ENCODE data around the gene ZC3HAV1L.

Gene ZC3HAV1L

DNA sequence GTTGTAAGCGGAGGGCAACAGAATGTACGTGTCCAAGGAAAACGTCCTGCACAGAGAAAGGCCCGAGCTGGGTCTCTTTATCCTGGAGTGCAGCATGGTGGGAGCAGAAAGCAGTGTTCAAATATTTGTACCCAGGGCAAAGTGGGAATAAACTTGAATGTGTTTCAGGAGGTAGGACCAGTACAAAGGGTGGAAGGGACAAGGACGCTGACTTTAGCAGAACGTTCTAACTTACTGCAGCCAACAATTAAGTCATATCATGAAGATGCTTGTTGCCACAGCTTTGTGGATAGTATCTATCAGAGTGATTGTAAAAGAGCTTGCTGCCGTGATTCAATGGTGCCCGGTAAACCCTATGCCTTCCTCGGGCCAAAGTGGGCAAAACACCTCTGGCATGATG lies 30.5 kb upstream of the ZC3HAV1L start:
- Histone ChIP-seq H3F3A (ENCODE audit: control insufficient read depth, insufficient read depth) (no peaks in the 10 kb centered on the region), H3K9me3 (ENCODE audit: control insufficient read depth, insufficient read depth, low read length) (no peaks in the 10 kb centered on the region), H3K4me1 (ENCODE audit: control insufficient read depth, low read length) (no peaks in the 10 kb centered on the region), H3K27ac (ENCODE audit: low read depth, low read length) (no peak overlapping the region), H3K79me2 (ENCODE audit: control insufficient read depth, low read length) (no peaks in the 10 kb centered on the region), H3K4me2 (ENCODE audit: low read length) (no peak overlapping the region), H3K4me3 (ENCODE audit: low read length) (no peak overlapping the region), H4K20me1 (ENCODE audit: control insufficient read depth, insufficient read depth, low read depth, low read length) (no peaks in the 10 kb centered on the region), H3K27me3 (ENCODE audit: control insufficient read depth, low read length) (no peaks in the 10 kb centered on the region), H3K36me3 (ENCODE audit: control insufficient read depth, low read length) (peaks cover 63% of the 10 kb centered on the region), H3K9me2 (replicated peaks; ENCODE audit: control insufficient read depth, low read length) (no peaks in the 10 kb centered on the region)
- TF ChIP-seq CTCF (IDR thresholded peaks at IDR 0.05; ENCODE audit: low read depth, low read length, poor library complexity, severe bottlenecking) (no peak), EZH2phosphoT487 (IDR thresholded peaks at IDR 0.05; ENCODE audit: borderline replicate concordance, low read length) (no peak)

DNA sequence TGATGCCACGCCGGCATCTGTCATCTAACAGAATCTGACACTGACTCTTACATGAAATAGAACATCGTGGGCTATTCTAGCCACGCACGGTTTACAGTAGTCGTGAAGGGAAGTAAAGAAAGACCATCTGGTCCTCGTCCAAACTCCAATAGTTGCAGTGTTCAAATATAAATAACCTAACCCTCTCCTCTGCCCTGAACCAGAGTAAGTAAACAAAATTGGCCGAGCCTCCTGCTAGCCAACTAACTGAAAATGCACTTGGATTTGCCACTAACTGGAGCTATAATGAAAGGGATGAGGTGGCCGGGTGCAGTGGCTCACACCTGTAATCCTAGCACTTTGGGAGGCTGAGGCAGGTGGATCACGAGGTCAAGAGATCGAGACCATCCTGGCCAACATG lies 29.5 kb upstream of the ZC3HAV1L start:
- peaks cover 68% of the 10 kb centered on the region for H3K36me3 ChIP-seq (ENCODE audit: control insufficient read depth, low read length)
- H3K27ac ChIP-seq (ENCODE audit: low read depth, low read length): no peak overlapping the region
- H3K27me3 ChIP-seq (ENCODE audit: control insufficient read depth, low read length): no peaks in the 10 kb centered on the region
- no peak overlapping the region for H3K4me2 ChIP-seq (ENCODE audit: low read length)
- no peaks in the 10 kb centered on the region for H3K79me2 ChIP-seq (ENCODE audit: control insufficient read depth, low read length)
- H3K4me1 ChIP-seq (ENCODE audit: control insufficient read depth, low read length): peaks cover 5% of the 10 kb centered on the region
- H3K9me3 ChIP-seq (ENCODE audit: control insufficient read depth, insufficient read depth, low read length): no peaks in the 10 kb centered on the region
- TF ChIP-seq CTCF (IDR thresholded peaks at IDR 0.05; ENCODE audit: low read depth, low read length, poor library complexity, severe bottlenecking) (no peak), EZH2phosphoT487 (IDR thresholded peaks at IDR 0.05; ENCODE audit: borderline replicate concordance, low read length) (no peak)
- no peak overlapping the region for H3K4me3 ChIP-seq (ENCODE audit: low read length)
- no peaks in the 10 kb centered on the region for H4K20me1 ChIP-seq (ENCODE audit: control insufficient read depth, insufficient read depth, low read depth, low read length)
- 0 out of 2 replicates have a peak, but pooled peaks cover 2% of the 10 kb centered on the region for H3F3A ChIP-seq (ENCODE audit: control insufficient read depth, insufficient read depth)
- H3K9me2 ChIP-seq (replicated peaks; ENCODE audit: control insufficient read depth, low read length): no peaks in the 10 kb centered on the region

GRCh38 chr7:139061416-139061815 lies 25.6 kb upstream of the ZC3HAV1L start:
- 0 out of 2 replicates have a peak, but pooled peaks cover 2% of the 10 kb centered on the region for H3F3A ChIP-seq (ENCODE audit: control insufficient read depth, insufficient read depth)
- H3K27me3 ChIP-seq (ENCODE audit: control insufficient read depth, low read length): no peaks in the 10 kb centered on the region
- H3K36me3 ChIP-seq (ENCODE audit: control insufficient read depth, low read length): peaks cover 57% of the 10 kb centered on the region
- H3K4me3 ChIP-seq (ENCODE audit: low read length): no peak overlapping the region
- H3K79me2 ChIP-seq (ENCODE audit: control insufficient read depth, low read length): no peaks in the 10 kb centered on the region
- no peak overlapping the region for H3K4me2 ChIP-seq (ENCODE audit: low read length)
- H3K4me1 ChIP-seq (ENCODE audit: control insufficient read depth, low read length): peaks cover 12% of the 10 kb centered on the region
- no peak overlapping the region for H3K27ac ChIP-seq (ENCODE audit: low read depth, low read length)
- no peaks in the 10 kb centered on the region for H3K9me2 ChIP-seq (replicated peaks; ENCODE audit: control insufficient read depth, low read length)
- H3K9me3 ChIP-seq (ENCODE audit: control insufficient read depth, insufficient read depth, low read length): no peaks in the 10 kb centered on the region
- TF ChIP-seq EZH2phosphoT487 (IDR thresholded peaks at IDR 0.05; ENCODE audit: borderline replicate concordance, low read length) (no peak), CTCF (IDR thresholded peaks at IDR 0.05; ENCODE audit: low read depth, low read length, poor library complexity, severe bottlenecking) (no peak)
- H4K20me1 ChIP-seq (ENCODE audit: control insufficient read depth, insufficient read depth, low read depth, low read length): no peaks in the 10 kb centered on the region; the same call in 1 of the 2 replicates

Data from DOHH2 (cell line).